Activated CD8-positive, alpha-beta T cell treated with anti-CD3 and anti-CD28 coated beads for 36 hours (primary cell): Measurements from ENCODE around the gene TGIF1. TPM values are rescaled to one million over a fixed set of nuclear protein-coding genes. Genes with fewer than 3 reads are reported as not detected.
A peak's percentile ranks its signal among the peaks of the same experiment; 100 is the strongest.

Experiments
- ATAC-seq: fragments of 200-7000 bp; cut with Tn5 transposase; one replicate; pipeline ENCODE4 v1.10.0; 2021; ENCODE audit warnings: mild to moderate bottlenecking, moderate library complexity
- CTCF ChIA-PET: fragments of 350-600 bp; sonication (Branson Sonifier 250); formaldehyde crosslinking; loops from one replicate; lab custom pipeline; 2021; ENCODE audit warnings: antibody characterized with exemption; lab: Charles Lee
- POLR2A ChIA-PET: fragments of 350-600 bp; sonication (Branson Sonifier 250); formaldehyde crosslinking; loops from one replicate; lab custom pipeline; 2021; ENCODE audit warnings: antibody characterized with exemption; lab: Charles Lee
- DNase-seq: peaks from one replicate; pipeline ENCODE4 v3.0.0-alpha.2; 2020
- H3K27ac Mint-ChIP-seq: one replicate; pipeline ENCODE4 v1.8.0; 2021; ENCODE audit warnings: mild to moderate bottlenecking, mixed read lengths
- H3K27me3 Mint-ChIP-seq: one replicate; pipeline ENCODE4 v1.8.0; 2021; ENCODE audit warnings: mixed read lengths
- H3K36me3 Mint-ChIP-seq: one replicate; pipeline ENCODE4 v1.8.0; 2021; ENCODE audit warnings: low read depth, mixed read lengths
- H3K4me1 Mint-ChIP-seq: one replicate; pipeline ENCODE4 v1.8.0; 2021; ENCODE audit warnings: low read depth, mixed read lengths
- H3K4me3 Mint-ChIP-seq: one replicate; pipeline ENCODE4 v1.8.0; 2021; ENCODE audit warnings: mild to moderate bottlenecking, moderate library complexity, mixed read lengths
- H3K9me3 Mint-ChIP-seq: one replicate; pipeline ENCODE4 v1.8.0; 2021; ENCODE audit warnings: mixed read lengths
- CTCF ChIP-seq: fragments of 200-600 bp; IDR thresholded peaks from one replicate; pipeline ENCODE4 v1.8.0; 2022; ENCODE audit warnings: antibody characterized with exemption, mild to moderate bottlenecking
- intact Hi-C: fragments of 100-400 bp; cut with micrococcal nuclease; formaldehyde crosslinking; loops from one replicate; pipeline ENCODE4 v1.10.0; 2022
- total RNA-seq, 2 experiments: library from RNA; stranded (reverse); gene quantifications; one replicate each; pipeline ENCODE4 v1.2.3, GENCODE V29; 2021

TGIF1 gene
- total RNA-seq, 2 experiments from 2014 or later, result 33.3 to 34.5 TPM

GRCh38 chr18:3457261-3457724 is 7.3 kb downstream of the TGIF1 start:
- no peak for DNase-seq
- intact Hi-C loops, result no loop called here
- Mint-ChIP-seq H3K4me1 (peaks cover 70% of the 10 kb centered on the region), H3K9me3 (peaks cover 10% of the 10 kb centered on the region), H3K36me3 (peaks cover 63% of the 10 kb centered on the region), H3K27ac (peak overlapping the region; percentile 60), H3K27me3 (no peaks in the 10 kb centered on the region), H3K4me3 (no peak overlapping the region)
- ChIA-PET CTCF (interaction anchor here (0.9 to 2.5 kb wide), 6 partner anchors 10 to 209 kb away, joined by 3 to 12 read pairs (median 4); no protein-coding TSS in a partner anchor), POLR2A (interaction anchor here (0.6 to 1.0 kb wide), 2 partner anchors 8 to 40 kb away, joined by 3 read pairs; no protein-coding TSS in a partner anchor)
- no peak for ATAC-seq
- no peak for TF ChIP-seq CTCF

DNA sequence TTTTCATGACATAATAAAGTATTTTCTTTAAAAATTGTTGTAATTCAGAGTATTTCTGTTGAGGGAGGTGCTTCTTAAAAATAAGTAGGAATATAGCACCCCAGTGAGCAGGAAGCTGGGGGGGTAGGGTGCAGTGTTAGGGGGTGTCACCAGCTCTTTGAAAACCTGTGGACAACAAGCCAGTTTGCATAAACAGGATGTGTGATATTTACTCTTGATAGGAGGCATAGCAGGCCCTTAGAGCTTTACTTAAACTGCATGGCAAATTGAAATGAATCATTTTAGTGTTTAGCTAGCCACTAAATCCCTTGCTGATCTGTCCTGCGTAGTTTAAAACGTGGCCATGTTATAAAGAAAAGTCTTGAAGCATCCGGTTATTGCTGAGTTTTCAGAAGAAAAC is 8.4 kb downstream of the TGIF1 start:
- intact Hi-C loops, result no loop called here
- Mint-ChIP-seq H3K36me3 (peaks cover 55% of the 10 kb centered on the region), H3K9me3 (peaks cover 10% of the 10 kb centered on the region), H3K4me3 (peak overlapping the region; percentile 12), H3K27me3 (no peaks in the 10 kb centered on the region), H3K4me1 (peaks cover 68% of the 10 kb centered on the region), H3K27ac (peak overlapping the region; percentile 89)
- POLR2A ChIA-PET, result interaction anchor here (0.6 to 1.7 kb wide), 5 partner anchors 7 to 138 kb away, joined by 3 to 5 read pairs (median 3); no protein-coding TSS in a partner anchor
- TF ChIP-seq CTCF, result no peak
- DNase-seq (no peak), ATAC-seq (peak; percentile 38)
- CTCF ChIA-PET, result interaction anchor here (0.9 to 5.7 kb wide), 8 partner anchors 11 to 207 kb away, joined by 3 to 32 read pairs (median 4); no protein-coding TSS in a partner anchor

DNA sequence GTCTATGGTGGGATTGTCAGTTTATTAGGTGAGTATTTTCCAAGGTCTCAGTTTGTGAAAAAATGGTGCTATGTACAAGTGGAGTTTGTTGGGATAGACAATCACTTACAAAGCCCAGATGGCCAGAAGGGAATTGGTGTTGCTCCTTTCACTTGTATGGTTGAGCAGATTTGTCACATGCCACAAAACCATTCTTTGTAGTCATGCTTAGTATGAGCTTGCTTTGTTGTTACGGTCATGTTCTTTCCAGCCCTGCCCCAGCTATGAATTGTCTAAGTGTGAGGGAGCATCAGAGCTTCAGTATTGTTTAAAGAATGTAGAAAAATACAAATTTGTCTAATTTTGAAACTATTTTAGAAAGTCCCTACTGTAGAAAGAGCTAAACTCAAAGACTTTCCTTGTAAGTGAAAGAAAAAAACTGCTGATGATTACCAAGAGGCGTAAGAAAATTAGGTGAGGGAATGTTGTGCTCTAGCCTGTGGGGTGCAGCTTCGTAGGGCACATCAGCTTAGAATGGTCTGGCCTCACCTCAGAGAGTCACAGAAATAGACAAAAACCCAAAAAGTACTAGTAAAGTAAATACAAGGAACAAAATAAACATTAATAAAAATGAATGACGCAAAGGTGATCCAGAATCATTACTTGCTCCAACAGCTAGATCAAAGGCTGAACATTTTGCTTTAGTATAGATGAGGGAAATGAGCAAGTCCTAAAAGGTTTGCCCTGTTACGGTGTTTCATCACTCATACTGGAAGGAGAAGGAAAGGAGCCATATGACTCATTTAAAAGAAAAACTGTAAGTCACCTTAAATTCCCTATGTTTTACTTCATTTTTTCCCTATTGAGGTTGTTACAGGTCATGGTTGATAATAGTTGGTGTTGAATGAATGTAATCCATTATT is 9.2 kb downstream of the TGIF1 start:
- Mint-ChIP-seq H3K27ac (peak overlapping the region; percentile 89), H3K4me3 (peak overlapping the region; percentile 12), H3K4me1 (peaks cover 63% of the 10 kb centered on the region), H3K36me3 (peaks cover 55% of the 10 kb centered on the region), H3K9me3 (peaks cover 10% of the 10 kb centered on the region), H3K27me3 (no peaks in the 10 kb centered on the region)
- ATAC-seq (peak; percentile 53), DNase-seq (no peak)
- intact Hi-C loops, result no loop called here
- CTCF ChIA-PET, result interaction anchor here (0.9 to 5.7 kb wide), 8 partner anchors 8 to 207 kb away, joined by 3 to 32 read pairs (median 4); no protein-coding TSS in a partner anchor
- POLR2A ChIA-PET, result interaction anchor here (0.6 to 1.7 kb wide), 4 partner anchors 40 to 137 kb away, joined by 3 to 5 read pairs (median 3); no protein-coding TSS in a partner anchor
- TF ChIP-seq CTCF, result no peak

DNA sequence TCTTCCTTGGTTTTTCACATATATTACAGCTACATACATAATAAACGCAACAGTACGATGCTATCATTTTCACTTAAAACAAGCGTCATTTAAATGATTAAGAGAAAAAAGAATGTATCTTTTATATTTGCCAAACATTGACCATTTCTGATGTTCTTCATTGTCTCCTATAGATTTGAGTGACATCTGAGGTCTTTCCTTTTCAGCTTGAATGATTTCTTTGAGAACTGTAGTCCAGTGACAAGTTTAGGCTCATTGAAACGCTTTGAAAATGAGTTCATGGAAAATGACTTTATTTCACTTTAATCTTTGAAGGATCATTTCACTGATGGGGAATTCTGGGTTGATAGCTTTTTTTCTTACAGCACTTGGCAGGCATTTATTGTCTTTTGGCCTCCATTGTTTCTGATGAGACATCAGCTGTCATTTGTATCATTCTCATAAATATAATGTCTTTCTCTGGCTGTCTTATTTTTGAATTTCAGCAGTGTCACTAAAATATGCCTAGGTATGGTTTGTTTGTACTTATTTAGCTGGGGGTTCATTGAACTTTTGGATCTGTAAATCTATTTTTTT is 10.9 kb downstream of the TGIF1 start:
- CTCF ChIA-PET, result interaction anchor here (0.9 to 5.7 kb wide), 7 partner anchors 7 to 205 kb away, joined by 3 to 32 read pairs (median 8); no protein-coding TSS in a partner anchor
- no peak for ATAC-seq
- peaks cover 10% of the 10 kb centered on the region for H3K9me3 Mint-ChIP-seq
- POLR2A ChIA-PET, result no interaction called here
- H3K36me3 Mint-ChIP-seq, result peaks cover 54% of the 10 kb centered on the region
- no peak overlapping the region for H3K27ac Mint-ChIP-seq
- intact Hi-C loops, result no loop called here
- no peak for DNase-seq
- TF ChIP-seq CTCF, result no peak
- H3K4me3 Mint-ChIP-seq, result no peak overlapping the region
- no peaks in the 10 kb centered on the region for H3K27me3 Mint-ChIP-seq
- H3K4me1 Mint-ChIP-seq, result peaks cover 49% of the 10 kb centered on the region
